Type B pancreatic cell (in vitro differentiated cells): ENCODE data around the gene INHBB. TPM values are rescaled to one million over a fixed set of nuclear protein-coding genes. Genes with fewer than 3 reads are reported as not detected.

Experiments used
- DNase-seq: peaks from one replicate; pipeline ENCODE4 v3.0.0; 2021; ENCODE audit warnings: mixed read lengths; ENCODE audit not compliant: unreplicated experiment; ENCODE audit errors: extremely low spot score
- H3K27ac Mint-ChIP-seq: 2 replicates; pipeline ENCODE4 v1.8.0; 2021; ENCODE audit warnings: mild to moderate bottlenecking, mixed read lengths
- H3K27me3 Mint-ChIP-seq: 2 replicates; pipeline ENCODE4 v1.8.0; 2021; ENCODE audit warnings: mixed read lengths
- H3K36me3 Mint-ChIP-seq: 2 replicates; pipeline ENCODE4 v1.8.0; 2021; ENCODE audit warnings: mixed read lengths
- H3K4me1 Mint-ChIP-seq: one replicate; pipeline ENCODE4 v1.8.0; 2021; ENCODE audit warnings: mixed read lengths; ENCODE audit not compliant: unreplicated experiment
- H3K4me3 Mint-ChIP-seq: 2 replicates; pipeline ENCODE4 v1.8.0; 2021; ENCODE audit warnings: mild to moderate bottlenecking, mixed read lengths
- H3K9me3 Mint-ChIP-seq: 2 replicates; pipeline ENCODE4 v1.8.0; 2021; ENCODE audit warnings: mixed read lengths
- CTCF ChIP-seq: fragments of 200-600 bp; sonication (generic); conservative IDR thresholded peaks from 2 replicates; pipeline ENCODE4 v1.5.0; 2021; ENCODE audit warnings: antibody characterized with exemption, mild to moderate bottlenecking
- total RNA-seq: library from RNA; stranded (reverse); gene quantifications from 2 replicates; pipeline ENCODE4 v1.2.1, GENCODE V29; 2021; ENCODE audit warnings: low replicate concordance

Gene INHBB
- total RNA-seq, 1 donor from 2014 or later = 7.5 TPM

GRCh38 chr2:120354467-120354866 lies 8.5 kb downstream of the INHBB start:
- H3K9me3 Mint-ChIP-seq = no peaks in the 10 kb centered on the region
- peaks cover 54% of the 10 kb centered on the region for H3K27me3 Mint-ChIP-seq
- no peak overlapping the region for H3K27ac Mint-ChIP-seq
- peaks cover 11% of the 10 kb centered on the region for H3K4me1 Mint-ChIP-seq
- H3K36me3 Mint-ChIP-seq = no peaks in the 10 kb centered on the region
- DNase-seq = no peak
- H3K4me3 Mint-ChIP-seq = no peak overlapping the region
- TF ChIP-seq CTCF = no peak

- no peak for TF ChIP-seq CTCF
- Mint-ChIP-seq H3K9me3 (no peaks in the 10 kb centered on the region), H3K36me3 (no peaks in the 10 kb centered on the region), H3K4me1 (peaks cover 11% of the 10 kb centered on the region), H3K27me3 (peaks cover 47% of the 10 kb centered on the region), H3K27ac (no peak overlapping the region), H3K4me3 (no peak overlapping the region)
- DNase-seq = no peak
These were observed 9.2 kb downstream of the INHBB start for GRCh38 chr2:120354935-120355779.

GRCh38 chr2:120355780-120356266 lies 9.9 kb downstream of the INHBB start:
- no peak overlapping the region for H3K27ac Mint-ChIP-seq
- H3K4me1 Mint-ChIP-seq = peaks cover 11% of the 10 kb centered on the region
- H3K27me3 Mint-ChIP-seq = peaks cover 41% of the 10 kb centered on the region
- no peaks in the 10 kb centered on the region for H3K9me3 Mint-ChIP-seq
- no peaks in the 10 kb centered on the region for H3K36me3 Mint-ChIP-seq
- no peak overlapping the region for H3K4me3 Mint-ChIP-seq
- no peak for DNase-seq
- no peak for TF ChIP-seq CTCF

GRCh38 chr2:120357768-120358167 lies 11.8 kb downstream of the INHBB start:
- no peak for DNase-seq
- H3K36me3 Mint-ChIP-seq = no peaks in the 10 kb centered on the region
- H3K27me3 Mint-ChIP-seq = peaks cover 41% of the 10 kb centered on the region
- H3K4me1 Mint-ChIP-seq = peaks cover 11% of the 10 kb centered on the region
- no peak overlapping the region for H3K27ac Mint-ChIP-seq
- H3K4me3 Mint-ChIP-seq = no peak overlapping the region
- no peak for TF ChIP-seq CTCF
- no peaks in the 10 kb centered on the region for H3K9me3 Mint-ChIP-seq

GRCh38 chr2:120358734-120359465 lies 13.0 kb downstream of the INHBB start:
- no peak for DNase-seq
- H3K9me3 Mint-ChIP-seq = no peaks in the 10 kb centered on the region
- H3K36me3 Mint-ChIP-seq = no peaks in the 10 kb centered on the region
- TF ChIP-seq CTCF = no peak
- no peak overlapping the region for H3K27ac Mint-ChIP-seq
- no peak overlapping the region for H3K4me3 Mint-ChIP-seq
- H3K27me3 Mint-ChIP-seq = peaks cover 45% of the 10 kb centered on the region
- H3K4me1 Mint-ChIP-seq = peaks cover 11% of the 10 kb centered on the region
